ENCODE results near the gene TLR5.

TLR5 gene

GRCh38 chr1:223079498-223079897 is 63.5 kb downstream of the TLR5 start:
- Histone ChIP-seq H3K36me3 (ENCODE audit: insufficient read depth, low read depth, low read length) (no peaks in the 10 kb centered on the region), H3K27ac (ENCODE audit: low read length) (no peak overlapping the region), H3K4me3 (ENCODE audit: low read length) (no peak overlapping the region), H3K27me3 (ENCODE audit: insufficient read depth, low read length) (peaks cover 7% of the 10 kb centered on the region; the same call in 1 of the 2 replicates), H3K9me3 (ENCODE audit: insufficient read depth, low read depth, low read length) (no peaks in the 10 kb centered on the region), H3K9ac (ENCODE audit: low read depth, low read length) (no peak overlapping the region), H3K4me1 (ENCODE audit: insufficient read depth, low read length) (peaks cover 8% of the 10 kb centered on the region; the same call in 1 of the 2 replicates)

- H3K27me3 ChIP-seq (ENCODE audit: insufficient read depth, low read length): no peaks in the 10 kb centered on the region
- no peaks in the 10 kb centered on the region for H3K36me3 ChIP-seq (ENCODE audit: insufficient read depth, low read depth, low read length)
- no peak overlapping the region for H3K27ac ChIP-seq (ENCODE audit: low read length)
- H3K4me3 ChIP-seq (ENCODE audit: low read length): no peak overlapping the region
- peaks cover 8% of the 10 kb centered on the region; the same call in 1 of the 2 replicates for H3K4me1 ChIP-seq (ENCODE audit: insufficient read depth, low read length)
- H3K9ac ChIP-seq (ENCODE audit: low read depth, low read length): no peak overlapping the region
- no peaks in the 10 kb centered on the region for H3K9me3 ChIP-seq (ENCODE audit: insufficient read depth, low read depth, low read length)
Measured at GRCh38 chr1:223077247-223077833, 65.7 kb downstream of the TLR5 start.

DNA sequence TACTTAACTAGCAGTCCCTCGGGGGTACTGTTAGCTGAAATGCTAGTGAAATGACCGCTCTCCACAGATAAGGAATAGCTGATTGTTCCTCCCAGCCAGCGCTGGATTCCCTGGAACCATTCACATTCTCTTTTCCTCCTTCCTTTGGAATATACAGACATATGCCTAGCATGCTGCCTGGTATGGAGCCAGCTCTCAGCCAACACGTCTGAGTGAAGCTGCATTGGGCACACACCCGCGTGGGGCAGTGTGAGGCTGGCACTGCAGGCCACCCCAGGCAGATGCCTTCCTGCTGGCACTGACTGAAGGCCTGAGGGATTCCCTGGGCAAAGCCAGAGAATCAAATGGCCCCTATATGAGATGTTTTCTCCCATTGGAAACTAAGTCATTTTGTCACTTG is 66.7 kb downstream of the TLR5 start:
- peaks cover 8% of the 10 kb centered on the region; the same call in 1 of the 2 replicates for H3K4me1 ChIP-seq (ENCODE audit: insufficient read depth, low read length)
- no peak overlapping the region for H3K9ac ChIP-seq (ENCODE audit: low read depth, low read length)
- no peaks in the 10 kb centered on the region for H3K36me3 ChIP-seq (ENCODE audit: insufficient read depth, low read depth, low read length)
- H3K27me3 ChIP-seq (ENCODE audit: insufficient read depth, low read length): no peaks in the 10 kb centered on the region
- no peak overlapping the region for H3K27ac ChIP-seq (ENCODE audit: low read length)
- no peak overlapping the region for H3K4me3 ChIP-seq (ENCODE audit: low read length)
- no peaks in the 10 kb centered on the region for H3K9me3 ChIP-seq (ENCODE audit: insufficient read depth, low read depth, low read length)

- H3K36me3 ChIP-seq (ENCODE audit: insufficient read depth, low read depth, low read length): no peaks in the 10 kb centered on the region
- peaks cover 8% of the 10 kb centered on the region; the same call in 1 of the 2 replicates for H3K4me1 ChIP-seq (ENCODE audit: insufficient read depth, low read length)
- no peaks in the 10 kb centered on the region for H3K9me3 ChIP-seq (ENCODE audit: insufficient read depth, low read depth, low read length)
- no peaks in the 10 kb centered on the region for H3K27me3 ChIP-seq (ENCODE audit: insufficient read depth, low read length)
- H3K27ac ChIP-seq (ENCODE audit: low read length): no peak overlapping the region
- H3K4me3 ChIP-seq (ENCODE audit: low read length): no peak overlapping the region
- no peak overlapping the region for H3K9ac ChIP-seq (ENCODE audit: low read depth, low read length)
Measured at GRCh38 chr1:223075834-223076233, 67.2 kb downstream of the TLR5 start.

GRCh38 chr1:223074445-223075300 is 68.4 kb downstream of the TLR5 start:
- no peak overlapping the region for H3K27ac ChIP-seq (ENCODE audit: low read length)
- no peaks in the 10 kb centered on the region for H3K36me3 ChIP-seq (ENCODE audit: insufficient read depth, low read depth, low read length)
- peak overlapping the region; percentile 48; the same call in 1 of the 2 replicates for H3K9ac ChIP-seq (ENCODE audit: low read depth, low read length)
- no peaks in the 10 kb centered on the region for H3K9me3 ChIP-seq (ENCODE audit: insufficient read depth, low read depth, low read length)
- H3K27me3 ChIP-seq (ENCODE audit: insufficient read depth, low read length): no peaks in the 10 kb centered on the region
- H3K4me1 ChIP-seq (ENCODE audit: insufficient read depth, low read length): peaks cover 8% of the 10 kb centered on the region; the same call in 1 of the 2 replicates
- no peak overlapping the region for H3K4me3 ChIP-seq (ENCODE audit: low read length)

DNA sequence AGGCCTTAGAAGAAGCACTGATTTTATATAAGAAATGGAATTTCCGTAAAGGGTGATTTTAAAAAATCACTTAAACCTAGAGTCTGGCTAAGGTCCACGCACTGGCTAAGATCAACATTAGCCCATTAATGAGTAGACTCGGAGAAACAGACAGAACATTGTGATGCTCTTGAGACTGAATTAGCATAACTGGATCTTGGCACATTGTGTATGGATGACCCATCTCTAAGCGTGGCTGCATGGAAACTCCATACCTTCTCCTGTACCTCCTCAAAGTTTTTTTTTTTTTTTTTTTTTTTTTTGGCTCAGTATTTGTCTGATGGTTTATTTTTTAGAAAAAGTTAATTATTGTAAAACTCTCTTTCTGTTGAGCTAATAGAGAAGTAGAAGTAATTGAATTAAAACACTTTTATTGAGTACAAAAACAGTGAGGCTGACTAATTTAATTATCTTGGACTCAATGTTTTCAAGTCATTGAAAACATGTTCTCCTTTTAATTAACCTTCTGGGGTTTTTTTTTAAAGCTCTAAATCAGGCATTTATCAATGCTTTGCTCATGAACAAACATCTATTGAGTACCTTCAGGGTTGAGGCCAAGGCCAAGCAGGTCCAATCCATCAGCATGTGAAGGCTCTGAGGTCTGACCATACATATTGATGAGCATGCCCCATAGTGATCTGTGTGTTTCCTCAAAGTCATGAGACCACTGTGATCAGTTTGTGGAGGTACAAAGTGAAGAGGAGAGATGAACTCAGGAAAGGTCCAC is 74.0 kb downstream of the TLR5 start:
- H3K9ac ChIP-seq (ENCODE audit: low read depth, low read length): no peak overlapping the region
- H3K27ac ChIP-seq (ENCODE audit: low read length): no peak overlapping the region
- no peaks in the 10 kb centered on the region for H3K27me3 ChIP-seq (ENCODE audit: insufficient read depth, low read length)
- H3K4me1 ChIP-seq (ENCODE audit: insufficient read depth, low read length): no peaks in the 10 kb centered on the region
- no peaks in the 10 kb centered on the region for H3K9me3 ChIP-seq (ENCODE audit: insufficient read depth, low read depth, low read length)
- no peak overlapping the region for H3K4me3 ChIP-seq (ENCODE audit: low read length)
- H3K36me3 ChIP-seq (ENCODE audit: insufficient read depth, low read depth, low read length): no peaks in the 10 kb centered on the region

DNA sequence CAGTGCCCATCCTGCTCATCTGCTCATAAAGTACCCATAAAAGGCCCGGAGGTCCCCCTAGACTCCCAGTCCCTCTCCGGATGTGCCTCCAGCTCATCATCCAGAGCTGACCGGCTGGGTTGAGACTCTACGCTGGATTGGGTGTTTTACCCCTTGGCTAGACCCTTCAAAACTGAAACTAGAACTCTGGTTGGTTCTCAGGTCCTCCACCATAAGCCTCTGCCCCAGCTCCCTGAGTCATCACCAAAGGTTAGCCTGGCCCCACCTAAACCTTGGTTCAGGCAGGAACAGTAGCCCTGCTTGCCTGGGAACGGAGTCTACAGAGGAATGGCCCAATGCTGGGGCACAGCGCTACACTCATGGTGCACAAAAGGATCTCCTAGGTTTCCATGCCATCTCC is 75.1 kb downstream of the TLR5 start:
- no peak overlapping the region for H3K27ac ChIP-seq (ENCODE audit: low read length)
- no peaks in the 10 kb centered on the region for H3K27me3 ChIP-seq (ENCODE audit: insufficient read depth, low read length)
- no peaks in the 10 kb centered on the region for H3K36me3 ChIP-seq (ENCODE audit: insufficient read depth, low read depth, low read length)
- no peak overlapping the region for H3K4me3 ChIP-seq (ENCODE audit: low read length)
- no peak overlapping the region for H3K9ac ChIP-seq (ENCODE audit: low read depth, low read length)
- H3K4me1 ChIP-seq (ENCODE audit: insufficient read depth, low read length): no peaks in the 10 kb centered on the region
- H3K9me3 ChIP-seq (ENCODE audit: insufficient read depth, low read depth, low read length): no peaks in the 10 kb centered on the region

- Histone ChIP-seq H3K27me3 (ENCODE audit: insufficient read depth, low read length) (no peaks in the 10 kb centered on the region), H3K4me1 (ENCODE audit: insufficient read depth, low read length) (no peaks in the 10 kb centered on the region), H3K4me3 (ENCODE audit: low read length) (no peak overlapping the region), H3K9ac (ENCODE audit: low read depth, low read length) (no peak overlapping the region), H3K9me3 (ENCODE audit: insufficient read depth, low read depth, low read length) (no peaks in the 10 kb centered on the region), H3K36me3 (ENCODE audit: insufficient read depth, low read depth, low read length) (no peaks in the 10 kb centered on the region), H3K27ac (ENCODE audit: low read length) (no peak overlapping the region)
Measured at GRCh38 chr1:223066415-223066814, 76.6 kb downstream of the TLR5 start.

- Histone ChIP-seq H3K4me3 (ENCODE audit: low read length) (no peak overlapping the region), H3K27me3 (ENCODE audit: insufficient read depth, low read length) (no peaks in the 10 kb centered on the region), H3K27ac (ENCODE audit: low read length) (no peak overlapping the region), H3K9me3 (ENCODE audit: insufficient read depth, low read depth, low read length) (no peaks in the 10 kb centered on the region), H3K9ac (ENCODE audit: low read depth, low read length) (no peak overlapping the region), H3K36me3 (ENCODE audit: insufficient read depth, low read depth, low read length) (no peaks in the 10 kb centered on the region), H3K4me1 (ENCODE audit: insufficient read depth, low read length) (peaks cover 5% of the 10 kb centered on the region; the same call in 1 of the 2 replicates)
Measured at GRCh38 chr1:223062177-223062576, 80.9 kb downstream of the TLR5 start.

GRCh38 chr1:223059526-223059925 is 83.5 kb downstream of the TLR5 start:
- Histone ChIP-seq H3K36me3 (ENCODE audit: insufficient read depth, low read depth, low read length) (no peaks in the 10 kb centered on the region), H3K4me1 (ENCODE audit: insufficient read depth, low read length) (peaks cover 5% of the 10 kb centered on the region; the same call in 1 of the 2 replicates), H3K27ac (ENCODE audit: low read length) (no peak overlapping the region), H3K9ac (ENCODE audit: low read depth, low read length) (no peak overlapping the region), H3K4me3 (ENCODE audit: low read length) (no peak overlapping the region), H3K27me3 (ENCODE audit: insufficient read depth, low read length) (no peaks in the 10 kb centered on the region), H3K9me3 (ENCODE audit: insufficient read depth, low read depth, low read length) (no peaks in the 10 kb centered on the region)

Data from iPS-20b (cell line).